Lower leg skin (tissue), 4 donors: ENCODE measurements around the gene RELT. TPM values are rescaled to one million over a fixed set of nuclear protein-coding genes. Genes with fewer than 3 reads are reported as not detected.

Experiments
- DNase-seq, 2 donors: peaks; one replicate each; pipeline ENCODE4 v3.0.0-alpha.2; 2019; ENCODE audit warnings: low spot score in 2 of 2
- H3K4me3 ChIP-seq: fragments of 200-600 bp; sonication (generic); 2 replicates; pipeline ENCODE4 v1.5.1; 2017; ENCODE audit warnings: mild to moderate bottlenecking, low read depth; ENCODE audit not compliant: poor library complexity, severe bottlenecking
- POLR2A ChIP-seq, 2 donors: fragments of 450-650 bp; IDR thresholded peaks; one replicate each; pipeline ENCODE4 v1.6.1; 2016 to 2017; ENCODE audit warnings: antibody characterized with exemption in 2 of 2, mild to moderate bottlenecking in 1 of 2, moderate library complexity in 1 of 2
- WGBS, 2 donors: methylation state at CpG; one replicate each; pipeline ENCODE4 v1.1.5; 2018; 5-methylcytosine and 5-hydroxymethylcytosine counted together
- intact Hi-C: fragments of 100-400 bp; cut with DNase I; formaldehyde crosslinking; loops from one replicate; pipeline ENCODE4 v1.15.0; 2023; ENCODE audit warnings: low total_unique reads
- total RNA-seq, 4 donors: library from RNA; depleted of rRNA; stranded (reverse); fragments of >200 nt; gene quantifications; one replicate each; pipeline ENCODE4 v1.1.0, GENCODE V29; 2016
- TF ChIP-seq, protein P1 (sequence below), 3 donors: fragments of 450-650 bp; IDR thresholded peaks; one replicate each; pipeline ENCODE4 v1.5.1; 2016; ENCODE audit warnings: antibody characterized with exemption in 3 of 3, mild to moderate bottlenecking in 3 of 3, moderate library complexity in 2 of 3

The RELT gene
- total RNA-seq, 4 donors from 2014 or later, result 2.1 to 4.8 (median 4.4) TPM

DNA sequence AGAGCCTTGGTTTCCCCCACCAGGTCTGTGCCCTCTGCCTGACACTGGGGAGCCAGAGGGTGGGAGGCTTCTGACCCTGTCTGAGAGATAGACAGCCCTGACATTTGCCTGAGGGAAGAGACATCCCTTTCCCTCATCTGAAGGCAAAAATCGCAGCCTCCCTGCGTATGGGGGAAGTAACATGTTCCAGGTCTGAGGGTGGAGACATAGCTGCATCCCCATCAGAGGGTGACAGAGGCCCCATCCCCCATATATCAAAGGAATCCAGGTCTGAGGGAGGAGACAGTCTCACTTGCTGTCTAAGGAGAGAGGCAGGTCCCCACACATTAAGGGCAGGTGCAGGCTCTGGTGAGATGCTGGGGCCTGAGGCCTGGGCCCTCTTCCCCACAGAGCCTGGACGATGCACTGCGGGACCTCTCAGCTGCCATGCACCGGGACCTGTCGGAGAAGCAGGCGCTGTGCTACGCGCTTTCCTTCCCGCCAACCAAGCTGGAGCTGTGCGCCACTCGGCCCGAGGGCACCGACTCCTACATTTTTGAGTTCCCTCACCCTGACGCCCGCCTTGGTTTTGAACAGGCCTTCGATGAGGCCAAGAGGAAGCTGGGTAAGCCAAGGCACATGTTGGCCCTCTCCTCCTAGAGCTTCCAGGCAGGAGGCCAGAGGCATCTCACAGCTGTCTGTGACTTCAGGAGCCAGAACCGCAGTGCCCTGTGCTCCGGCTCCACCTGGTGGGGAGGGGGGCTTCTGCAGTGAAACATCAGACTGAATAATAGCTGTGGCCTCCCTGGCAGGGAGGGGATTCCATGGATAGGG is 16.1 kb upstream of the RELT start:
- 80 to 84% methylated on average over 19 of the region's 19 CpGs for WGBS, 2 donors

DNA sequence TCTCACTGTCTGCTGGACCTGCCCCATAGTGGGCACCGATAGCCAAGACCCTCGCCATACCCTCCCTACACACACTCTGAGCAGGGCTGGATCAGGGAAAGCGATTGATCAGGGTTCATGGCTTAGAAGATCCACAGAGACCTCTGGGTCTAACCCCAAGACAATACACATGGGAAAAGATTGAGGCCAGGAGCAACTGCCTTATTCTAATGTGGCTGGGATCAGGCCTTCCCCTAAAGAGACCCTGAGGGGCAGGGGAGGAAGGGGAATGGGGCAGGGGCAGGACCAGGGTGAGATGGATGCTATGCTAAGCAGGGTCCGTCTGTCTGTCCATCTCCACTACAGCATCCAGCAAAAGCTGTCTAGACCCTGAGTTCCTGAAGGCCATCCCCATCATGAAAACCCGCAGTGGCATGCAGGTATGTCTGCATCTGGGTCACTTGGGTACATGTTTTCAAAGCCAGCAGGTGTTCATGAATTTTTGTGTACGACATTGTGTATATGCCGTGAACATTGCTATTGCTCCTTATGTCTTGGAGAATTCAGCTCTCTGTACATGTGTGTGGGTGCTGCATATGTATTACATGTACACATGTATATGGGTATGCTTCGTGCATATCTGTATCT is 15.3 kb upstream of the RELT start:
- no peak overlapping the region for H3K4me3 ChIP-seq
- DNase-seq, result no peak
- intact Hi-C loops, result no loop called here
- TF ChIP-seq, protein P1, sequence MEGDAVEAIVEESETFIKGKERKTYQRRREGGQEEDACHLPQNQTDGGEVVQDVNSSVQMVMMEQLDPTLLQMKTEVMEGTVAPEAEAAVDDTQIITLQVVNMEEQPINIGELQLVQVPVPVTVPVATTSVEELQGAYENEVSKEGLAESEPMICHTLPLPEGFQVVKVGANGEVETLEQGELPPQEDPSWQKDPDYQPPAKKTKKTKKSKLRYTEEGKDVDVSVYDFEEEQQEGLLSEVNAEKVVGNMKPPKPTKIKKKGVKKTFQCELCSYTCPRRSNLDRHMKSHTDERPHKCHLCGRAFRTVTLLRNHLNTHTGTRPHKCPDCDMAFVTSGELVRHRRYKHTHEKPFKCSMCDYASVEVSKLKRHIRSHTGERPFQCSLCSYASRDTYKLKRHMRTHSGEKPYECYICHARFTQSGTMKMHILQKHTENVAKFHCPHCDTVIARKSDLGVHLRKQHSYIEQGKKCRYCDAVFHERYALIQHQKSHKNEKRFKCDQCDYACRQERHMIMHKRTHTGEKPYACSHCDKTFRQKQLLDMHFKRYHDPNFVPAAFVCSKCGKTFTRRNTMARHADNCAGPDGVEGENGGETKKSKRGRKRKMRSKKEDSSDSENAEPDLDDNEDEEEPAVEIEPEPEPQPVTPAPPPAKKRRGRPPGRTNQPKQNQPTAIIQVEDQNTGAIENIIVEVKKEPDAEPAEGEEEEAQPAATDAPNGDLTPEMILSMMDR (IDR thresholded peaks at IDR 0.05), result no peak
- 93 to 97% methylated on average over 8 of the region's 8 CpGs for WGBS, 2 donors

More for the DNA sequence above, 16.1 kb upstream of the RELT start:
- DNase-seq, result no peak
- intact Hi-C loops, result no loop called here
- TF ChIP-seq, protein P1 (IDR thresholded peaks at IDR 0.05), result no peak
- no peak for TF ChIP-seq POLR2A (IDR thresholded peaks at IDR 0.05)
- no peak overlapping the region for H3K4me3 ChIP-seq

DNA sequence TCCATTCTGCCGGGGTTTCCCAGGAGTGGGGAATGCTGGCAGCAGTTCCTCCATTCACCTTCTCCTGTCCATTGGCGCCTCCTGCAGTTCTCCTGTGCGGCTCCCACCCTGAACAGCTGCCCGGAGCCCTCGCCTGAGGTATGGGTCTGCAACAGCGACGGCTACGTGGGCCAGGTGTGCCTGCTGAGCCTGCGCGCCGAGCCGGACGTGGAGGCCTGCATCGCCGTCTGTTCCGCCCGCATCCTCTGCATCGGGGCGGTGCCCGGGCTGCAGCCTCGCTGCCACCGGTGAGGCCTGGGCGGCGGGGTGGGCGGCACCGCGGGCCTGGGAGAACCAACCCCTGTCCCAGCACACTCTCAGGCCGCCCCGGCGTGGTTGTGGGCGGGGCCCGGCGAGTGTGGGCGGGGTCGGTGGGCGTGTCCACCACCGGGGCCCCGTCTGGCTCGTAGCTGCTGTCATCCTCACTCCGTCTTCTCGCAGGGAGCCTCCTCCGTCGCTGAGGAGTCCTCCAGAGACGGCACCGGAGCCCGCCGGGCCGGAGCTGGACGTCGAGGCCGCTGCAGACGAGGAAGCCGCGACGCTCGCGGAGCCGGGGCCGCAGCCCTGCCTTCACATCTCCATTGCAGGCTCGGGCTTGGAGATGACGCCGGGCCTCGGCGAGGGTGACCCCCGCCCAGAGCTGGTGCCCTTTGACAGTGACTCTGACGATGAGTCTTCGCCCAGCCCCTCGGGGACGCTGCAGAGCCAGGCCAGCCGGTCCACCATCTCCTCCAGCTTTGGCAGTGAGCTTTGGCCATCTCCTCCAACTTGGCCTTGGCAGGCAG is 14.0 kb upstream of the RELT start:
- no peak for TF ChIP-seq POLR2A (IDR thresholded peaks at IDR 0.05)
- TF ChIP-seq, protein P1 (IDR thresholded peaks at IDR 0.05), result no peak
- no peak for DNase-seq
- 78 to 92% methylated on average over 38 to 70 of the region's 70 CpGs for WGBS, 2 donors
- H3K4me3 ChIP-seq, result no peak overlapping the region
- intact Hi-C loops, result no loop called here

DNA sequence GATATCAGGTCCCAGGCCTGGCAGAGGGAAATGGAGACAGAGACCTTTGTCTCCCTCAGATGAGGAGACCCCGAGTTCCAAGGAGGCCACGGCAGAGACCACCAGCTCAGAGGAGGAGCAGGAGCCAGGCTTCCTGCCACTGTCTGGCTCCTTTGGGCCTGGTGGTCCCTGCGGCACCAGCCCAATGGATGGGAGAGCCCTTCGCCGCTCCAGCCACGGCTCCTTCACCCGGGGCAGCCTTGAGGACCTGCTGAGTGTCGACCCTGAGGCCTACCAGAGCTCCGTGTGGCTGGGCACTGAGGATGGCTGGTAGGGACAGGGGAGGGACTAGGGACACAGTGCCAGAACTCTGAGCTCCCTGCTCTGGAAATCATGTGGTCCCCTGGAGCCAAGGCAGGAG is 13.1 kb upstream of the RELT start:
- intact Hi-C loops, result no loop called here
- TF ChIP-seq, protein P1 (IDR thresholded peaks at IDR 0.05), result no peak
- TF ChIP-seq POLR2A (IDR thresholded peaks at IDR 0.05), result no peak
- DNase-seq, result no peak
- WGBS, 2 donors, result 85 to 91% methylated on average over 5 to 9 of the region's 9 CpGs
- H3K4me3 ChIP-seq, result no peak overlapping the region

DNA sequence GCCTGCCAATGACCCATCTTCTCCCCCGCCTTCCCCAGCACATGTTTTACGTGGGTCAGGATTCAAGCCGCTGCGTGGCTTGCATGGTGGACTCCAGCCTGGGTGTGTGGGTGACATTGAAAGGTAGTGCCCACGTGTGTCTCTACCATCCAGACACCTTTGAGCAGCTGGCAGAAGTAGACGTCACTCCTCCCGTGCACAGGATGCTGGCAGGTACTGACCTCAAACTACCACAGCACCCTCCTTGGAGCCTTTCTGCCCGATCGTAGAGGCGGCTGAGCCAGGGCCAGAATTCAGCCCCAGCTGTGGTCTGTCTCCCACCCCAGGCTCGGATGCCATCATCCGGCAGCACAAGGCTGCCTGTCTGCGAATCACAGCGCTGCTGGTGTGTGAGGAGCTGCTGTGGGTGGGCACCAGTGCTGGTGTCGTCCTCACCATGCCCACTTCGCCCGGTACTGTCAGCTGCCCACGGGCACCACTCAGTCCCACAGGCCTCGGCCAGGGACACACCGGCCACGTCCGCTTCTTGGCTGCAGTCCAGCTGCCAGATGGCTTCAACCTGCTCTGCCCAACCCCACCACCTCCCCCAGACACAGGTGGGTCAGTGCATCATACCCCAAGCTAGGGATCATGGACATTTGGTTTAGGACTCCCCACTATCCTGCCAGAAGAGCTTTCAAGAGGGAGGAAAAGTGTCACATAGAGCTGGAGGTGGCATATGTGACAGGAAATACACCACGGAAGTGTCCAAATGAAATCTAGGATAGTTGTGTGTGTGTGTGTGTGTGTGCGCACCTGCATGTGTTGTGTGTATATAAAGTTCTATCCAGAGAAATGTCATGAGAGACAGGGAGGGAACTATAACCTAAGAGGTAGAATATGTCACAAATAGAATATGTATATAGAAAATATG is 10.6 kb upstream of the RELT start:
- intact Hi-C loops, result no loop called here
- no peak overlapping the region for H3K4me3 ChIP-seq
- no peak for DNase-seq
- TF ChIP-seq, protein P1 (IDR thresholded peaks at IDR 0.05), result no peak
- TF ChIP-seq POLR2A (IDR thresholded peaks at IDR 0.05), result no peak
- 84 to 87% methylated on average over 13 to 23 of the region's 24 CpGs for WGBS, 2 donors
